HG03575 (cell line): Measurements from ENCODE around the gene TRAF3.
"Not testable (repeated sequence)": the region's sequence is repeated elsewhere in the genome, so short reads cannot be mapped to it uniquely, and the experiment has no call there.

Source experiments
- ATAC-seq: cut with Tn5 transposase; IDR thresholded peaks from one replicate; pipeline ENCODE4 v1.9.1; 2021; ENCODE audit not compliant: unreplicated experiment, insufficient number of reproducible peaks, low FRiP score; ENCODE audit errors: extremely low read depth

TRAF3 gene

DNA sequence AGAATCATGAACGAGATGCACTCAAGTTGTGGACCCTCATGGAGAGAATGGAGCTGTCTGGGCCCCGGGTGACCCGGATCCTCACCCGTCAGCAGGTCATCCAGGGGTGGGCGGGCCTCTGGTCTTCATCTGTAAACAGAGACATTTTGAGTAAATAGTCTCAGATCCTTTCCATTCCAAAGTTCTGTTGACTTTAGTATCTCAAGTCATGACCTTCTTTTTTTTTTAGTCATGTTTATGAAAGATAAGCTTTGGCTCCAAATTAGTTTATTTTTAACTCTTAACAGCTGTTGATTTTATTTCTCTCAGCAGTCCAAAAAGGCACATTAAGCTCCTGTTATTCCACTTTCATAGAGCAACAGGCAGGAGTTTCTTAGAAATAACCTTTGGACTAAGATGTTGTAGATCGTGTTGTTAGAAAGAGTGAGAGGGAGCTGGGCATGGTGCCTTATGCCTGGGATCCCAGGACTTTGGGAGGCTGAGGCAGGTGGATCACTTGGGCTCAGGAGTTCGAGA, 96.4 kb downstream of the TRAF3 start:
- ATAC-seq, result no peak

DNA sequence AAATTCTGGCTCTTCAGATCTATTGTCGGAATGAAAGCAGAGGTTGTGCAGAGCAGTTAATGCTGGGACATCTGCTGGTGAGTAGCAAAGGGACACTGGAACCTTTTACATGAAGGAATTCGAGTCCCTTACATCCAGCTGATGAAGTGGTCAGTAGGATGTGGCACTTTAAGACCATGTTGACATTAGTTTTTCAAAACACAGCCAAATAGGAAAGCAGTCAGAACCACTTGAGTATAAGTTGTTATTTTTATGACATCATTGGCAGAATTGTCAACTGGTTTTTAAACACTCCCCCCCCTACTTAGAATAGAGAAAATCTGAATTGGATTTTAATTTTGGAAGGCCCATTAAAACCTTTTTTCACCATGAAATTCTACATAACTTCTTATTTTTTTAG, 98.4 kb downstream of the TRAF3 start:
- no peak for ATAC-seq

DNA sequence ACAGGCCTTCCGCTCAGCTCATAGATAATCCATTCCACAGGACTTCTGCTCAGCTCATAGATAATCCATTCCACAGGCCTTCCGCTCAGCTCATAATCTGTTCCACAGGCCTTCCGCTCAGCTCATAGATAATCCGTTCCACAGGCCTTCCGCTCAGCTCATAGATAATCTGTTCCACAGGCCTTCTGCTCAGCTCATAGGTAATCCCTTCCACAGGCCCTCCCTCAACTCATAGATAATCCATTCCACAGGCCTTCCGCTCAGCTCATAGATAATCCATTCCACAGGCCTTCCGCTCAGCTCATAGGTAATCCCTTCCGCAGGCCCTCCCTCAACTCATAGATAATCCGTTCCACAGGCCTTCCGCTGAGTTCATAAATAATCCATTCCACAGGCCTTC, 100.3 kb downstream of the TRAF3 start:
- not testable (repeated sequence) for ATAC-seq

DNA sequence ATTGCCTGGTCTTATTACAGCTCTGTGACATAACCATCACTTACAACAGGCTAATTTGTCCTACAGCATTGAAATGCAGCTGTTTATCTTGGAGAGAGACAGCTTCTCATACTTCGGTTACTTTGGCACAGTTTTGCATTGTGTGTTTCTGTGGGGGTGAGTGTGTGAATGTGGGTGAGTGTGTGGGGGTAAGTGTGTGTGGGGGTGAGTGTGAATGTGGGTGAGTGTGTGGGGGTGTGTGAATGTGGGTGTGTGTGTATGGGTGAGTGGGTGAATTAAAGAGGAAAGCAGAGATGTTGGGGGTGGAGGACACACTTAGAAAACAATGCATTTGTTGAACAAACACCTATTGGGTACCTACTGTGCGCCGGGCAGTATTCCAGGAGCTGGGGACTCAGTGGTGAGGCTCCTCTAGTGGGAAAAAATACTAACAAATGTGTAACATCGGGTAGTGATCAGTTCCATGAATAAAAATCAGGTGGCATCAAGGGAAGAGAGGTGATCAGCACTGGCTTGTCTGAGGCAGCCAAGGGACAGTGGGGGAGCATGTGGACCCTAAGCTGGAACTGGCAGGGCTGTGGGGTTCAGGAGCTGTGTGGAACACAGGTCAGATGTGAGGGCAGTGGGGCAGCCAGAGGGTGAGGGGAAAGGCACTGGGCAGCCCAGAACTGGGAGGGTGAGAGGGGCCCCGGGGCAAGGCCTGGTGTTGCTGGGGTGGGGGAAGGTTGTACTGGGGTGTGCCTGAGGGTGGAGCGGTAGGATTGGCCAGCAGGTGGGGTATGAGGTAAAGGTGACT, 101.1 kb downstream of the TRAF3 start:
- ATAC-seq, result no peak

DNA sequence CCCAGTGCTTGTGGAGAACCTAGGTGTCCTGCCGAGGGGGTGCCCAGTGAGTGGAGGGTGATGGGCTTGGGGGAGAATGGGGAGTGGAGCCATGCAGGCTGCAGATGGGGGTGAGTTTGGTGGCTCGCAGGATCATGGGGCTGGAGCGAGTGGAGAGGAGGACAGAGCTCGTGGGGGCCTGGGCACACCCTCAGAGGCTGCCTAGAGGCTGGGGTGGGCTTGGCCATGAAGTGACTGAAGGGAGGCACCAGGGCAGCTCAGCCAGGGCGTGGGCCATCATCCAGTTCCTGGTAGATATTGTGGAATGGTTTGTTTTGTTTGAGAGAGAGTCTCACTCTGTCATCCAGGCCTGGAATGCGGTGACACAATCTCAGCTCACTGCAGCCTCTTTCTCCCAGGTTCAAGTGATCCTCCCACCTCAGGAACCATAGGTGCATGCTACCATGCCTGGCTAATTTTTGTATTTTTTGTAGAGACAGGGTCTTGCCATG, 101.8 kb downstream of the TRAF3 start:
- ATAC-seq, result no peak

DNA sequence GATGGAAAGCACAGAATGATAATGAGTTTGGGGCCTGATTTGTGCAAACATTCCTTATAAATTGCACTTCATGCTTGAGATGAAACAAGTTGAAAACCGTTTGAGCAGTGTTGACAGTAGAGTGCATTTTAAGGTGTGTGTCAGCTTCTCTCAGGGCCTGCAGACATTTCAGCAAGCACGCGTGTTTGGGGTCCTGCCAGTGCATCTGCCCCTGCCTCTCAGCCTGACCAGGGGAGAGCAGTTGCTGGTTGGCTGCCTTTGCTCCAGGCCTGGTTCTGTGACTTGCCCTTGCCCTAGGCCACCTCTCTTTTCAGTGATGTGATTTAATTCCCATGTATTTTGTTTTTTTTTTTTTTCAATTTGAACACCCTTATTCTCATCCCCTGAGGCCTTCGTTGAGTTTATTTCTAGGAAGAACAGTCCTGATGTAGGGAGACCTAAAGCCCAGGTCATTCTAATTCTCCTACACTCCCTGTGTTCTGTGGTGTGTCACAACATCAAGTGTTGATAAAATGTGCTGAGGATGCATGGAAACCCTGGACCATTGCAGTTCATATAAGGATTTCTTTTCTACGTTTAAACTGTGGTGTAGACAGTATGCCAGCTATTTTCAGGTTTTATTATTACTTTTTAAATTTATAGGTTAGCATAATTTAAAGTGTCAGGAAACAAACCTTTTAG, 105.1 kb downstream of the TRAF3 start:
- ATAC-seq, result no peak

DNA sequence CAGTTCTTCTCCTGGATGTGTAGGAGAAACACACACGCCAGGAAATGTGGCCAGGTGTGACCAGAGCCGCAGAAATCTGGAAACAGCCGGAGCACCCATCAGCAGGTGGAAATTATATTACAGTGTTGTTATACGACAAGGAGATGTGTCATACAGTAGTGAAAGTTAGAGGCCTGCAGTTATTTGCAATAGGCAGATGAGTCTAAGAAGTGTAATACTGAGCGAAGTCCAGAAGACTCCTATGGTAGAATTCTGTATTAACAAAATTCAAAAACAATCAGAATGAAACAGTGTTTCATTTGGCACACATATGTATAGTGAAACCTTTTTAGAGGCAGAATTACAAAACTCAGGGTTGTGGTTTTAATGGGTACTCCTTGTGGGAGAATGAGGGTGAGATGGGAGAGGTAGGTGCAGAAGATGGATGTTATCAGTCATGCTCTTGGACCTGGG, 105.9 kb downstream of the TRAF3 start:
- ATAC-seq, result no peak

GRCh38 chr14:102883554-102883953, 106.3 kb downstream of the TRAF3 start:
- no peak for ATAC-seq

- ATAC-seq, result no peak
Measured at GRCh38 chr14:102885737-102886447, 108.6 kb downstream of the TRAF3 start.

DNA sequence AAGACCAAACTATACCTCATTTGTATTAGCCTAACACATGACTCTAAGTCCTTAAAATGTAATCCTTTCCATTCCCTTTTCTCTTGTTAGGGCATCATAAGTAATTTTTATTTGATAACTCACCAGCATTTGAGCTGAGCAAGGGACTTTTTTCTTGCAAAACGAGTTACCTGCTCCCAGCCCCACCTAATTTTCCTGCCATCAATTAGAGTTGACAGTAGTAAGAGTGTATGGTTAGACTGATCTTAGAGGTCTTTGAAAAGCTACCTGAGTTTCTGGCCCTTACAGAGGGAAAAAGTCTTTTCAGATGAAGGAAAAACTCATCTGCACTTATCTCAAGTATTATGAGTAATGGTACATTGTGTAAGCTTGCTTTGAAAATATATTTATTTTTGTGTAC, 111.5 kb downstream of the TRAF3 start:
- no peak for ATAC-seq

GRCh38 chr14:102889615-102890014, 112.4 kb downstream of the TRAF3 start:
- no peak for ATAC-seq

GRCh38 chr14:102891111-102891510, 113.9 kb downstream of the TRAF3 start:
- no peak for ATAC-seq

- no peak for ATAC-seq
Measured at GRCh38 chr14:102891556-102891955, 114.3 kb downstream of the TRAF3 start.

GRCh38 chr14:102892651-102893050, 115.4 kb downstream of the TRAF3 start:
- ATAC-seq, result no peak

GRCh38 chr14:102893452-102893851, 116.2 kb downstream of the TRAF3 start:
- ATAC-seq, result no peak

DNA sequence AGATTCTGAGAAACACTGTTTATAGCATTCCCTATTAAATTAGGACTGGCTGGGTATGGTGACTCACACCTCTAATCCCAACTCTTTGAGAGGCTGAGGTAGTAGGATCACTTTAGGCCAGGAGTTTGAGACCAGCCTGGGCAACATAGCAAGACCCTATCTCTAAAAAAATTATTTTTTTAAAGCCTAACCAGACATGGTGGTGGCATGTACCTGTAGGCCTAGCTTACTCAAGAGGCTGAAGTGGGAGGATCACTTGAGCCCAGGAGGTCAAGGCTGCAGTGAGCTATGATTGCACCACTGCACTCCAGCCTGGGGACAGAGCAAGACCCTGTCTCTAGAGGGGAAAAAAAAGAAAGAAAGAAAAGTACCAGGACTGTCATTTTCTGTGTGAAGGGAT, 119.5 kb downstream of the TRAF3 start:
- not testable (repeated sequence) for ATAC-seq

DNA sequence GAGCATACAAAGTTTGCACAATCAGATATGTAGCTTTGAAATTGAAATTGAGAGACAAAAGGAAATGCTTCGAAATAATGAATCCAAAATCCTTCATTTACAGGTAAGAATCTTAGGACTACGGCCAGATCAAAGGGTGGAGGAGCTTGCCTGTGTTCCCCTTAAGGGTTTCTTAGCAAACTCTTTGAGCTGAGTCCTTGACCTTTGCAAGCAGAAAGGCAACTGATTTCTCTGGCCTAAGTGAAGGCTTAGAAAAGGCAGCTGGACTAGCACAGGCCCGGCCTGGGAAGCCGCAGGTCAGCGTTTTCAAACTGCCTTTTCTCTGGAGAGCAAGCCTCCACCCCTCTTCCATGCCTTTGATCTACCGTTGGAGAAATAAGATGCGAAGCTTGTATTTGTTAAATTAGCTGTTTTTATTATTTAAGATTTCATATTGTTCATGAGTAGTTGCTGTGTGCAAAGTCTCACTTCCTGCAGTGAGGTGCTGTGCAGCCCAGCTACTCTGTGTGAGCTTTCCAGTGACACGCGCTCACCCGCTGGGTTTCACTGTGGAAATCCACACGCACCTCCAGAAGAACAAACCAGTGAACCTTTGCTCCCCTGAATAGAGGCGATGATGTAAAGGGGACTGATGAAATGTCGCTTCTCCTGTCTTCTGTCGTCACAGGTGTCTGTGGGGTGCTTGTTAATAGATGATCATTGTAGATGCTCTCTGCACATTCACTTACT, 120.2 kb downstream of the TRAF3 start:
- no peak for ATAC-seq

DNA sequence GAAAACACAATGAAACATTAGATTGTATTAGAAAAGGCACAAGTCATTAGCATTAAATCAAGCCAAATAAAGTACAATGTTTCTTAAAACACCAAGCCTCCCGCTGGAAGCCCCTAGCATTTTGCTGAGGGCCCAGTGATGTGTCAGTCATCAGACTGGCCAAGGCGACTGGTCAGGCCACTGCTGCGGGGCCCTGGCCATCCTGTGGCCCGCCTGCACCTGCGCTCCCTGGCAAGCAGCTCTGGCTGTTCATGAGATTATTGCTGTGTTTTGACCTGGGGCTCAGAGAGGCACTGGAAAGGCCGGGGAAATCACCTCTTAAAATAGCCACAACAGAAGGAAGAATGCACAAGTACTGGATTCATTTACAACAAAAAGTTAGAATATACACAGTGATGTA, 121.0 kb downstream of the TRAF3 start:
- no peak for ATAC-seq
